Measurements from ENCODE around the gene NXPH4.

NXPH4 gene

DNA sequence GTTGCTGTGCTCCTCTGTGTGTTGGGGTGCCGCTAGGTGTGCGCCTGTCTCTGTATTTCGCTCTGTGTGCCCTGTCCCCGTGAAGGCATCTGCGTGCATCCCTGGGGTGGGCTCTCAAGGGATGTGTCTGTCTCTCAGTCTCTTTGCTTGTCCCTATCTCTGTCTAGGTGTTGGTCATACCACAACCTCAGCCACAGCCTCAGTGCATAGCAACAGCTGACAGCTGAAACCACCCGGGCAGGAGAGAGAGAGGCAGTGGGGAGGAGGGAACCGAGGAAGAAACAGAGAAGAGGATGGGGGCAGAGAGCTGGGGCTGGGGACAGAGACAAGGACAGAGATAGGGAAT, 953 bp upstream of the NXPH4 start:
- no peak for DNase-seq (ENCODE audit: extremely low spot score, insufficient read length, low read depth)
- FAIRE-seq, result peak; percentile 71

- FAIRE-seq (no peak), DNase-seq (ENCODE audit: extremely low spot score, insufficient read length, low read depth) (no peak)
These were observed 606 bp downstream of the NXPH4 start for GRCh38 chr12:57216921-57217879.

DNA sequence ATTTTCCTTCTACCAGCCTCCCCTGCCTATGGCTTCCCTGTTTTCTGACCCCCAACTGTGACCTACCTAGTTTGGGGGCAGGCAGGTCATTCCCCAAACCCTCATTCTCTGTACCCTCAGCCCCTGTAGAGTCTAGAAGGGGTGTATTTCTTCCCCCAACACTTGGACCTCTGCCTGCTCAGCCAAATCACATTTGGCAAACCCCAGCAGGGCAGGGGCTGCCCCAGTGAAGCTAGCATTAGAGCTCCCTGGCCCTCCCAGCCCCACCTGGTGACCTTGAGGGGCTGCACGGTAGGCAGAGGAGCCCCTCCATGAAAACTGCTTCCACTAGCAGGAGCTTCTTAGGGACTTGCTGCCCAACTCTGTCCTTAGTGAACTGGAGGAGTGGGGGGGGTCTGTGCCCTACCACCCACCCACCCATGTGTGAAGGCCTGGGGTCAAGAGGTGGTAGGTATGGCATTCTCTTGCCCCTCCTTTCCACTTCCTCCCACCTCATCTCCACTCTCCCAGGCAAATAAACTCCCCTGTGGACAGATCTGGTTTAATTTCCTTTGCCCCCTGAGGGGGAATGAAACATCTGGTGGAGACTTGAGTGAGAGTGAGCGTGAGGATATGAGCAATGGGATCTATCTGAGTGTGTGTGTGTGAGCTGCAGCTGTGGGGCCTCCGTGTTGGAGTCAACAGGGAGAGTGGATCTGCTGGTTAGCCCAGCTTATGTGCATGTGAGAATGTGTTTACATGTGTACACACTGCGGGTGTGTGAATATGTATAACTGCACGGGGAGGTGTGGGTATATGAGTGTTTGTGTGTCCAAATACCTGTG, 1.6 kb downstream of the NXPH4 start:
- FAIRE-seq (no peak), DNase-seq (ENCODE audit: extremely low spot score, insufficient read length, low read depth) (no peak)

- FAIRE-seq (no peak), DNase-seq (ENCODE audit: extremely low spot score, insufficient read length, low read depth) (no peak)
These were observed 2.8 kb downstream of the NXPH4 start for GRCh38 chr12:57219205-57219992.

DNA sequence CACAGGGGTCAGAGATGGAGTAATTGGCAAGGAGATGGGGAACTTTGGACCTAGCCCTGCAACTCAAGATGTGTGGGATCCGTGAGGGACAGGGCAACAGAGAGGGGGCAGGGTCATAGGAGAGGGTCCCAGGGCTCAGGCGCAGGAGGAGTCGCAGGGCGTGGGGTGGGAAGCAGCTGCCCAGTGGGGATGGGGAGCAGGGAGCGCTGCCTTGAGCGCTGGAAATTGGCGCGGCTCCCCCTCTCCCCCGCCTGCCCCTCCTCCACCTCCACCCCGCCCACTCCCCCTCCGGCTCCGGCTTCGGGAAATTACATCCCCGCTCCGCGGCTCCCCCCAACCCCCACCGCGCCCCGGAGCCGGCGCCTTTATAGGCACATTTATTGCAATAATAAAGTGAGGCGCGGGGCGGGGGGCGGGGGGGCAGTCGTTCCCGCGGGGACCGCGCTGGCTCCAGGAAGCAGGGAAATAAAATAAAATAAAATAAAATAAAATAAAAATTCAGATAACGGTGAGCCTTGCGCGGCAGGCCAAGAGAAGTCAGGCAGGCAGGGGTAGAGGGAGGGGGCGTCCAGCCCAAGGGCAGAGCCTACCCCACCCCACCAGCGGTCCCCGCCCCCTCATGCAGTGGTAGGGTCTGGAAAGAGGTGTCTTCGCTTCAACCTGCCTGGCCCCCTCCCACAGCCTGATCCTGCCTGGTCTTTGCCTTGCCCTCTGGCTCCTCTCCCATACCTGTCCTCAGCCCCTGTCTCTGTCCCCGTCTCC, 3.6 kb downstream of the NXPH4 start:
- DNase-seq (ENCODE audit: extremely low spot score, insufficient read length, low read depth), result no peak
- no peak for FAIRE-seq

DNA sequence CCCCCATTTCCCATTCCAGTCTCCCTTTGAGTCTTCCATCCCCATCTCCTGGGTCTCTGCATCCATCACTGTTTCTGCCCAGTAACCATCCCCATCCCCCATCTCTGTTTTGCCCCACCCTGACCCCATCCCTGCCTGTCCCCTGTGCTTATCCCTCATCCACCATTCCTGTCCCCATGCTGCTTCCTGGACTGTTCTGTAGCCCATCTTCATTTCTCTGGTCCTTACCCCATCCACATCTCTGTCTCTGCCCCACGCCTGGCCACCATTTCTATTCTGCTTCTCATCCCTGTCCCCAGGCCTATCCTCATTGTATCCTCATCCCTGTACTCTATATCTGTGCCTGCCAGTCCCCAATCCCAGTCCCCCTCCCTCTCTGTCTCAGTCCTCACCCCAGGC, 4.2 kb downstream of the NXPH4 start:
- DNase-seq (ENCODE audit: extremely low spot score, insufficient read length, low read depth), result no peak
- FAIRE-seq, result no peak

DNA sequence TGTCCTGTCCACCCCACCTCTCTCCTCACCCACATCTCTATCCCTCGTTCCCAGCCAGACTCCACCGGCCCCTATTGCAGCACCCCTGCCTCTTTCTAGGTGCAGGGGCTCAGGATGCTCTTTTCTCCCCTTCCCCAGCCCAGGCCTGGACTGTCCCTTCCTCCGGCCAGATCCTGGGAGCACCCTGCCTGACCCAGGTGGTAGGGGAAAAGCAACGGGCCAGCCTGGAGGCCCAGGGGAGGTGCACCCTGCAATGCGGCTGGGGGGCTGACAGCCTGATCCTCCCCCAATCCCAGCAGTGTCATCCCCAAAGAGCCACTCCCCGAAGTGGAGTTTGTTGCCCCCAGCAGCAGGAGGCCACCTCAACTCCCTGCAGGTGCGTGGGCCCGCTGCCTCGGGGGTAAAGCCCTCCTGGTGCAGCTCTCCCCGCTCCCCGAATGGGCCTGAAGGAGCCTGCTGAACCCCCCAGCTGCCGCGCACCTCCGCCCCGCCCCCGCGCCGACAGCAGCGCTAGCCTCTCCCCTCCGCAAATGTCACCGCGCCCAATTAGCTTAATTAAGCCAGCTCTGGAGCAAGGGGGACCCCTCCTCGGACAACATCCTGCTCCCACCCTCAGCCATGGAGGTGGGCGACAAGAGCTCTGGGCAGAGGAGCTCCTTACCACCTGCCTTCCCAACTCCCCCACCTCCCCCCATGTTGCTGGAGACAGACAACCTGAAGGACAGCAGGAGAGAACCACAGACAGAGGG, 4.7 kb downstream of the NXPH4 start:
- no peak for FAIRE-seq

DNA sequence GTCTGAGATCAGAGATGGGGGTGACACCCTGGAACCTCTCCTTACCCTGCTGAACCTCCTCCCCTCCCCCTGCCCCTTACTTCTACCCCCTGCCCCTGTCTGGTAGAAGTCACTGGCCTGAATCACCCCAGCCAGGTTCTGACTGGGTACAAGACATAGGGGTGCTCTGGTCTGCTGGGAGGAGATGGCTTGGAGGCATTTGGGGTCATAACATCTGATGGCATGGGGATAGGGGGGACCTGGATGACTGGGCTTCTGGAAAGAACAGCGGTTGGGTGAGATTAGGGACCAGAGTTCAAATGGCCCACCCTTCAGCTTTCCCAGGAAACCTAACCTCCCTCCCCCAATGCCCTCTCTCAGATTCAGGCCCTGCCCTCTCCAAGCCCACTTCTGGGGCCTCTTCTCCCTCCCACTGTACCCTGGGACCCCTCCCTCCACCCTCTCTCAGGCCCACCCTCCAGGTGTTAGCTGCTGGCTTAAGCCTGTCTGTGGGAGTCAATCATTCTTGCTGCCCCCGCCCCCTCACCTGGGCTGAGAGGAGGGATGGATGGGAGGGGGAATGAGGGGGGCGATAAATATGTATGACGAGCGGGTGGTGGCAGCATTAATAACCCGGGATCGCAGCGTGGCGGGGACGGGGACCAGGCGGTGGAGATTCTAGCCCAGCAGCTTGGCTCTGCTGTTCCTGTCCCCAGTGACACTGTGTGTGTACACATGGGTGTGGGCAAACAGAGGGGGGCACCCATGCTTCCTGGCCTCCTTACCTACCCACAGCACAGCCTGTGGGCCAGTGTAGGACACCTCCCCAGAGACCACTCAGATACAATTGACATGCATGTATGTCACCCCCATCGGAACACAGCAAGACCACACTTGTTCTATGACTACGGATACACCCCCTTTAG, 5.9 kb downstream of the NXPH4 start:
- DNase-seq (ENCODE audit: extremely low spot score, insufficient read length, low read depth) (no peak), FAIRE-seq (no peak)

More for the DNA sequence above, 4.7 kb downstream of the NXPH4 start:
- DNase-seq (ENCODE audit: extremely low spot score, insufficient read length, low read depth), result no peak

GRCh38 chr12:57223191-57224165, 6.9 kb downstream of the NXPH4 start:
- FAIRE-seq, result no peak
- no peak for DNase-seq (ENCODE audit: extremely low spot score, insufficient read length, low read depth)

- FAIRE-seq (no peak), DNase-seq (ENCODE audit: extremely low spot score, insufficient read length, low read depth) (no peak)
These were observed 7.8 kb downstream of the NXPH4 start for GRCh38 chr12:57224278-57224972.

DNA sequence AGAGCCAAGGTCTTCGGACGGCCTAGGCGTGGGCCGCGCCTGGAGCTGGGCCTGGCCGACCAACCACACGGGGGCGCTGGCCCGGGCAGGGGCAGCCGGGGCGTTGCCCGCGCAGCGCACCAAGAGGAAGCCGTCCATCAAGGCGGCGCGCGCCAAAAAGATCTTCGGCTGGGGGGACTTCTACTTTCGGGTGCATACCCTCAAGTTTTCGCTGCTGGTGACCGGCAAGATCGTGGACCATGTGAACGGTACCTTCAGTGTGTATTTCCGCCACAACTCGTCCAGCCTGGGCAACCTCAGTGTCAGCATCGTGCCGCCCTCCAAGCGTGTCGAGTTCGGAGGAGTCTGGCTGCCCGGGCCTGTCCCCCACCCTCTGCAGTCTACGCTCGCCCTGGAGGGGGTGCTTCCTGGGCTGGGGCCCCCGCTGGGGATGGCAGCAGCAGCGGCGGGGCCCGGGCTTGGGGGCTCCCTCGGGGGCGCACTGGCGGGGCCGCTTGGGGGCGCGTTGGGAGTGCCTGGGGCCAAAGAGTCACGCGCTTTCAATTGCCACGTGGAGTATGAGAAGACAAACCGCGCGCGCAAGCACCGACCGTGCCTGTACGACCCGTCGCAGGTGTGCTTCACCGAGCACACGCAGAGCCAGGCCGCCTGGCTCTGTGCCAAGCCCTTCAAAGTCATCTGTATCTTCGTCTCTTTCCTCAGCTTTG, 8.5 kb downstream of the NXPH4 start:
- FAIRE-seq (no peak), DNase-seq (ENCODE audit: extremely low spot score, insufficient read length, low read depth) (no peak)

DNA sequence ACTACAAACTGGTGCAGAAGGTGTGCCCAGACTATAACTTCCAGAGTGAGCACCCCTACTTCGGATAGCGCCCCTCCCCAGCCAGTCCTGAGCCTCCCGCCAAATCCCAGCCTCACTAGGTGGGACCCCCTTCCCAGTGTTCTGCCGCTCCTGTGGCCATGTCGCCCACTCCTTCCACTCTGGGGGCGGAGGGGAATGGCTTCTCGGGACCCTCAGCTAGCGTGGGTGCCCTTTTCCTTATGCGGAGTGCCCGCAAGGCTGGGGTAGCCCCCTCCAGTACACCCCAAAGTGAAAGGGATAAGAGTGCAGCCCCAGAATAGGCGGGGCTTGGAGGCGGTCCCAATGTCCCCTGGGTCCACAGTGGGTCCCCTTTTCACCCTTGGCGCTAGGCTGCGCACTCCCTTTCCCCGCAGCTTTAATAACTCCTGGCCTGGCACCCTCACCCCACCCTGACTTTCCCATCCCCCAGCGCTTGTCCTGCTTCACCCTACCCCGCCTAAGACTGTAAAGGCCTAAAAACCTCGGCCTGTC, 9.2 kb downstream of the NXPH4 start:
- DNase-seq (ENCODE audit: extremely low spot score, insufficient read length, low read depth), result no peak
- no peak for FAIRE-seq

GRCh38 chr12:57226588-57227314, 10.2 kb downstream of the NXPH4 start:
- FAIRE-seq (no peak), DNase-seq (ENCODE audit: extremely low spot score, insufficient read length, low read depth) (no peak)

GRCh38 chr12:57227315-57228115, 10.9 kb downstream of the NXPH4 start:
- no peak for DNase-seq (ENCODE audit: extremely low spot score, insufficient read length, low read depth)
- FAIRE-seq, result no peak
